ENCODE measurements around the gene STK11IP.

- TF ChIP-seq, protein P1, sequence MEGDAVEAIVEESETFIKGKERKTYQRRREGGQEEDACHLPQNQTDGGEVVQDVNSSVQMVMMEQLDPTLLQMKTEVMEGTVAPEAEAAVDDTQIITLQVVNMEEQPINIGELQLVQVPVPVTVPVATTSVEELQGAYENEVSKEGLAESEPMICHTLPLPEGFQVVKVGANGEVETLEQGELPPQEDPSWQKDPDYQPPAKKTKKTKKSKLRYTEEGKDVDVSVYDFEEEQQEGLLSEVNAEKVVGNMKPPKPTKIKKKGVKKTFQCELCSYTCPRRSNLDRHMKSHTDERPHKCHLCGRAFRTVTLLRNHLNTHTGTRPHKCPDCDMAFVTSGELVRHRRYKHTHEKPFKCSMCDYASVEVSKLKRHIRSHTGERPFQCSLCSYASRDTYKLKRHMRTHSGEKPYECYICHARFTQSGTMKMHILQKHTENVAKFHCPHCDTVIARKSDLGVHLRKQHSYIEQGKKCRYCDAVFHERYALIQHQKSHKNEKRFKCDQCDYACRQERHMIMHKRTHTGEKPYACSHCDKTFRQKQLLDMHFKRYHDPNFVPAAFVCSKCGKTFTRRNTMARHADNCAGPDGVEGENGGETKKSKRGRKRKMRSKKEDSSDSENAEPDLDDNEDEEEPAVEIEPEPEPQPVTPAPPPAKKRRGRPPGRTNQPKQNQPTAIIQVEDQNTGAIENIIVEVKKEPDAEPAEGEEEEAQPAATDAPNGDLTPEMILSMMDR (IDR thresholded peaks at IDR 0.05) = peak in 1 of 3 experiments; percentile 12
- no peak for TF ChIP-seq POLR2A (IDR thresholded peaks at IDR 0.05)
These were observed 2.4 kb upstream of the STK11IP start for GRCh38 chr2:219595256-219595655.
